Mucosa of descending colon (tissue), 3 donors: ENCODE measurements around the gene ACTN2. TPM values are rescaled to one million over a fixed set of nuclear protein-coding genes. Genes with fewer than 3 reads are reported as not detected.

Experiments
- ATAC-seq: fragments of 200-7000 bp; cut with Tn5 transposase; one replicate; pipeline ENCODE4 v1.9.1; 2020; ENCODE audit warnings: mild to moderate bottlenecking, moderate library complexity
- DNase-seq, 3 donors: peaks; one replicate each; pipeline ENCODE4 v3.0.0-alpha.2; 2020
- H3K36me3 ChIP-seq: fragments of 200-600 bp; one replicate; pipeline ENCODE4 v1.8.0; 2021; ENCODE audit warnings: low read depth, mild to moderate bottlenecking
- H3K4me1 ChIP-seq: fragments of 200-600 bp; one replicate; pipeline ENCODE4 v1.8.0; 2021; ENCODE audit warnings: low read depth, mild to moderate bottlenecking
- H3K4me3 ChIP-seq: fragments of 200-600 bp; one replicate; pipeline ENCODE4 v1.8.0; 2021; ENCODE audit warnings: mild to moderate bottlenecking
- H3K9me3 ChIP-seq: fragments of 200-600 bp; one replicate; pipeline ENCODE4 v1.8.0; 2021; ENCODE audit warnings: mild to moderate bottlenecking
- intact Hi-C, 2 donors: fragments of 100-400 bp; cut with DNase I in 1 of 2; cut with micrococcal nuclease in 1 of 2; formaldehyde crosslinking; loops; one replicate each; pipeline versions ENCODE4 v1.11.0 to v1.11.1; 2022; cut with DNase I, micrococcal nuclease
- total RNA-seq, 3 donors: library from RNA; stranded (reverse); fragmentation: NEBNext Ultra II Directional in 2 of 3; extraction: Animal tissue kit (Norgen Biotek cat#: 25700) in 2 of 3; gene quantifications; one replicate each; pipeline versions ENCODE4 v1.2.1 to v1.2.4, GENCODE V29; 2021 to 2023
- TF ChIP-seq, protein P1 (sequence below): fragments of 200-600 bp; IDR thresholded peaks from one replicate; pipeline ENCODE4 v1.8.0; 2022; ENCODE audit warnings: antibody characterized with exemption, mild to moderate bottlenecking
- donor health status: DM: no; HTN: no; CAD: no; lungs with moderate emphysema.
- donor health status: DM: no; HTN: no; CAD: no.
- donor health status: DM: no; HTN: yes; CAD: no.

The ACTN2 gene
- total RNA-seq, 3 donors from 2014 or later: 0.35 to 1.3 (median 0.60) TPM

DNA sequence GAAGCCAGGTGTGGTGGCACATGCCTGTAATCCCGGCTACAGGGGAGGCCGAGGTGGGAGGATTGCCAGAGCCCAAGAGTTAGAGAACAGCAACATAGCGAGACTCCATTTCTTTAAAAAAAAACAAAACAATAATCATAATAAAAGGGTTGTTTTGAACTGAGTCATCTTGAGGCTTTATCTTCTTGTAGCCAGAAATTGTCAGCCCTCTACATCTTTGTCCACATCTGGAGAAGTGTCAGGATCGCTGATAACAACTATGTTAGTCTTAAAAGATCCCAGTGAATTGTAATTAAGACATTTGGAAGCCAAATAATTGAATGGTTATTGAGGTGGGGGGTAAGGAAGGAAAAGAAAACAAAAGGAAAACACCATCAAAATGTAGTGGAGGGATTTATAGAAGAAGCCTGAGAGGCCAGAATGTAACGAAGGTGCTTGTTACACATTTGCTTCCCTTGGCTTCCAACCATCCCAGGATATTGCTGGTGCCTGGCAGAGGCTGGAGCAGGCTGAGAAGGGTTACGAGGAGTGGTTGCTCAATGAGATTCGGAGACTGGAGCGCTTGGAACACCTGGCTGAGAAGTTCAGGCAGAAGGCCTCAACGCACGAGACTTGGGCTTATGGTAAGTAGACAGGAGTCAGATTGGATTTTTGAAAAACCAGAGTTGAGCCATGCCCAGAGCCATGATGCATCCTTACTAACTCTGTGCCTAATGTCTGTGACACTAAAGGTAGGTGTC is 56.3 kb downstream of the ACTN2 start:
- DNase-seq (no peak), ATAC-seq (no peak)
- intact Hi-C loops: no loop called here
- H3K9me3 ChIP-seq: no peaks in the 10 kb centered on the region
- no peaks in the 10 kb centered on the region for H3K36me3 ChIP-seq
- no peaks in the 10 kb centered on the region for H3K4me1 ChIP-seq
- no peak overlapping the region for H3K4me3 ChIP-seq
- TF ChIP-seq, protein P1, sequence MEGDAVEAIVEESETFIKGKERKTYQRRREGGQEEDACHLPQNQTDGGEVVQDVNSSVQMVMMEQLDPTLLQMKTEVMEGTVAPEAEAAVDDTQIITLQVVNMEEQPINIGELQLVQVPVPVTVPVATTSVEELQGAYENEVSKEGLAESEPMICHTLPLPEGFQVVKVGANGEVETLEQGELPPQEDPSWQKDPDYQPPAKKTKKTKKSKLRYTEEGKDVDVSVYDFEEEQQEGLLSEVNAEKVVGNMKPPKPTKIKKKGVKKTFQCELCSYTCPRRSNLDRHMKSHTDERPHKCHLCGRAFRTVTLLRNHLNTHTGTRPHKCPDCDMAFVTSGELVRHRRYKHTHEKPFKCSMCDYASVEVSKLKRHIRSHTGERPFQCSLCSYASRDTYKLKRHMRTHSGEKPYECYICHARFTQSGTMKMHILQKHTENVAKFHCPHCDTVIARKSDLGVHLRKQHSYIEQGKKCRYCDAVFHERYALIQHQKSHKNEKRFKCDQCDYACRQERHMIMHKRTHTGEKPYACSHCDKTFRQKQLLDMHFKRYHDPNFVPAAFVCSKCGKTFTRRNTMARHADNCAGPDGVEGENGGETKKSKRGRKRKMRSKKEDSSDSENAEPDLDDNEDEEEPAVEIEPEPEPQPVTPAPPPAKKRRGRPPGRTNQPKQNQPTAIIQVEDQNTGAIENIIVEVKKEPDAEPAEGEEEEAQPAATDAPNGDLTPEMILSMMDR: no peak

DNA sequence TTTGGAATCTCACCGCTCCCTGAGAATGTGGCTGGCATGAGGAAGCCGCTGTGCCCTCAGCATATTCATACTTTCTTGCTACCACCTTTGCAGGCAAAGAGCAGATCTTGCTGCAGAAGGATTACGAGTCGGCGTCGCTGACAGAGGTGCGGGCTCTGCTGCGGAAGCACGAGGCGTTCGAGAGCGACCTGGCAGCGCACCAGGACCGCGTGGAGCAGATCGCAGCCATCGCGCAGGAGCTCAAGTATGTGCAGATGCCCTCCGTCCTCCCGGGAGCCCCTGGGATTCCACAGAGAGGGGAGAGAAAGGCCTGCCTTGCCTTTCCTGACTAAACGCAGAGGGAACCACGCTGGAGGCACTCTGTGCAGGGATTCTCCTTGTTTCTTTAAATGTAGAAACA is 58.2 kb downstream of the ACTN2 start:
- intact Hi-C loops: no loop called here
- DNase-seq (no peak), ATAC-seq (no peak)
- Histone ChIP-seq H3K9me3 (no peaks in the 10 kb centered on the region), H3K4me1 (no peaks in the 10 kb centered on the region), H3K36me3 (no peaks in the 10 kb centered on the region), H3K4me3 (no peak overlapping the region)
- TF ChIP-seq, protein P1: no peak

DNA sequence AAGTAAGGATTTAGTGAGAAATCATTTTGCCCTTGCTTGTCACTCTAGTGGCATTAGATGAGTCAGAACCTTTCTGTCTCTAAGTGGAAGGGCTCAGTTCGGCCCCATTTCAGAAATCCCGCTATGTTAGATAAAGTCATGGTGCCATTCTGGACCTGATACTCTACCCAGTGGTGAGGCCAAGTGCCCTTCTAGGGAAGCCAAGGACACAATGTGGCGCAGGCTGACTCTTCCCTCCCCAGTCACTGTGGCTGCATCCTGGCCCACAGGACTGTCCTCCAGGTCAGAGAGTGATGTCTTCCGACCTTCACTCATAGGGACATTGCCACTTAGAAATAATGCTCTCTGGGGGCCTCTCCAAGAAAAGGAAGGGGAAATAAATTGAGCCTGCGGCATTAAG is 60.5 kb downstream of the ACTN2 start:
- H3K4me3 ChIP-seq: no peak overlapping the region
- H3K4me1 ChIP-seq: no peaks in the 10 kb centered on the region
- no peaks in the 10 kb centered on the region for H3K9me3 ChIP-seq
- TF ChIP-seq, protein P1: no peak
- no peak for DNase-seq
- intact Hi-C loops: no loop called here
- no peaks in the 10 kb centered on the region for H3K36me3 ChIP-seq
- ATAC-seq: no peak

DNA sequence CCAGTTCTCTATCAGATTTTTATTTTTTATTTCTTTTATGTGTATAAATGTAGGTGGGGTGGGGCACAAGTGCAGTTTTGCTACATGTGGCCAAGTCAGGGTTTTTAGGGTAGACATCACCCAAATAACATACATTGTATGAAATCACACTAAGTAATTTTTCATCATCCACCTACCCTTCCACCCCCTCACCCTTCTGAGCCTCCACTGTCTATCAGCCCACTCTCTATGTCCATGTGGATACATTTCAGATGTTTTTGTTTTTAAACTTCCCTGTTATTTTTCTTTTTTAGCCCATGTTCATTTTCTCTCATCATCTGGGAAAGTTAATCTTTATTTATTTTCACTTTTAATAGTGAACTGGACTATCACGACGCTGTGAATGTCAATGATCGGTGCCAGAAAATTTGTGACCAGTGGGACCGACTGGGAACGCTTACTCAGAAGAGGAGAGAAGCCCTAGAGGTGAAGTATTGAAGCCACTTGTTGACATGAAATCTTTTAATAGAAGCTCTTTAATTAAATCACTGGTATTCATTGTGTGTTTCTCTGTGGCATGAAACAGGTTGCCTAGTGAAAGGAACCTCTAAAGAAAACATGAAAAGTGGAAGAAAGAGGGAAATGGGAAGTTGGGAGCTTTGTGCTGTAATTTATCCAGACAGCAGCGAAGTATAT is 61.1 kb downstream of the ACTN2 start:
- no peaks in the 10 kb centered on the region for H3K36me3 ChIP-seq
- ATAC-seq (no peak), DNase-seq (no peak)
- no peaks in the 10 kb centered on the region for H3K4me1 ChIP-seq
- intact Hi-C loops: no loop called here
- no peak overlapping the region for H3K4me3 ChIP-seq
- TF ChIP-seq, protein P1: no peak
- H3K9me3 ChIP-seq: no peaks in the 10 kb centered on the region

DNA sequence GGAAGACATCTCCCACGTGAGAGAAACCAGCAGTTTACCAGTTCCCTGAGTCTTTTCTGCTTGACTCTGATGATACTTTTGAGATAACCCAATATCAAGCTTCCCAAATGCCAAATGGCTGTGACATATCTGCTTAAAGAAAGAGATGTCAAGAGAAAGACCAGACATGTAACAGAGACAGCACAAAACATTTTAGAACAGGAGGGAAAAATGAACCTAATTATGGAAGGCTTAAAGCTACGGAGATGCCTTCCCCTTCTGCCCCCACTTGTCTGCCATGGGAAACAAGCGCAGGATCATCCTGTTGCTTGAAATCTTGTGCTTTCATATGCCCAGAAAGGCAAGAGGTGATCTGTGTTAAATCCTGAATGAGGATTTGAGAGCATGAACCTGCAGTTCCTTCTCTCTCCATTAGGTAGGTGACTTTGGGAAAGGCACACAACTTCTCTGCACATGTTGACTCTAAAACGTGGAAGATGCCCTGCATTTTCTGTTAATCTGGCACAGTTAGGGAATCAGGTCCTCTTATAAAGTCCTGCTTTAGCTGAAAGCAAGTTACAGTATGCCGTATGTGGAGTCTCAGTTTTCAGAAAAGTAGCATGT is 62.1 kb downstream of the ACTN2 start:
- Histone ChIP-seq H3K9me3 (no peaks in the 10 kb centered on the region), H3K4me1 (no peaks in the 10 kb centered on the region), H3K36me3 (no peaks in the 10 kb centered on the region), H3K4me3 (no peak overlapping the region)
- intact Hi-C loops: no loop called here
- DNase-seq (no peak), ATAC-seq (no peak)
- TF ChIP-seq, protein P1: no peak
